Measurements from ENCODE around the gene ESM1.
"Not testable (repeated sequence)": the region's sequence is repeated elsewhere in the genome, so short reads cannot be mapped to it uniquely, and the experiment has no call there.

Gene ESM1

DNA sequence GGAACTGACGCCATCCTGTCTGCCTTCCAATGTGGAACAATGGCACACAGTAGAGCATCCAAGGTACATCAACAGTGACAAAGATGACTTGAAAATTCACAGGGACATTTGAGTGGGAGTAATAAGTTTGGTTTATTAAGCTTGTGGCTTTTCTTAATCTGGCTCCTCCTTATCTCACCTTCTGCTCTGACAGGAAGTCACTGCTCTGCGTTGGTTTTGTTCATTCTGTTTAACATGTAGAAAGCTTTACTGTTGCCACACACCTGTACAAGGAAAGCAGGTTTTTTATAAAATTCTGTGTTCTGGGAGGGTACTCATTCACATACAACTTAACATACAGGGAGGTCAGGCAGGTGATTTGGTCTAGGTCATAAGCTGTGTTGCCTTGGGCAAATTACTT is 37.1 kb upstream of the ESM1 start:
- peak overlapping the region; percentile 51 for H3K4me2 ChIP-seq (ENCODE audit: low read depth, low read length, poor library complexity, severe bottlenecking)
- H3K4me3 ChIP-seq (ENCODE audit: low read length, poor library complexity, severe bottlenecking) = no peak overlapping the region

DNA sequence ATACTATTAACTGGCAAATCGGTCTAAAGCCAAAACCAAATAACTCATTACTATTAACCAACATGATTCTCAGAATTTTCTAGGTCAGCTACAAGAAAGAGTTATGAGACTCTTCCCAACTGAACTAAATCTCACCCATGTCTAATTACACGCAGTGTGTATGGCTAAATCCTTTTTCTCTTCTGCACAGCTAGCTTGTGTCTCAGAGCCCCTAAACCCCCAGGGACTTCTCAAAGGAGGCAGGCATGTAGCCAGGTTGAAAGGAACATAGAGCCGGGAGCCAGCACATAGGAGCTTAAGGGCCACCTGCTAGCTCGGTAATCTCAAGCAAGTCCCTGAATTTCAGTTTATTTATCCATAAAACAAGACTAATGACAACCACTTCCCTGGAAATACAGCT is 36.4 kb upstream of the ESM1 start:
- Histone ChIP-seq H3K4me1 (ENCODE audit: insufficient read depth, low read length, poor library complexity, severe bottlenecking) (peaks cover 22% of the 10 kb centered on the region), H3K79me2 (ENCODE audit: insufficient read depth, low read length) (no peaks in the 10 kb centered on the region), H3K27me3 (ENCODE audit: insufficient read depth, low read length, poor library complexity, severe bottlenecking) (no peaks in the 10 kb centered on the region), H3K9me2 (replicated peaks; ENCODE audit: low read depth, low read length) (no peaks in the 10 kb centered on the region), H3K9me3 (ENCODE audit: insufficient read depth, low read depth, low read length) (no peaks in the 10 kb centered on the region), H4K20me1 (ENCODE audit: insufficient read depth, low read length, poor library complexity, severe bottlenecking) (no peaks in the 10 kb centered on the region), H3K9ac (ENCODE audit: low read depth, low read length, poor library complexity, severe bottlenecking) (no peak overlapping the region), H3K4me2 (ENCODE audit: low read depth, low read length, poor library complexity, severe bottlenecking) (peak overlapping the region; percentile 51), H3K36me3 (ENCODE audit: insufficient read depth, low read length) (no peaks in the 10 kb centered on the region), H2AFZ (ENCODE audit: low read length) (no peak overlapping the region), H3K4me3 (ENCODE audit: low read length, poor library complexity, severe bottlenecking) (no peak overlapping the region), H3F3A (ENCODE audit: low read depth) (no peaks in the 10 kb centered on the region)
- TF ChIP-seq, protein P1, sequence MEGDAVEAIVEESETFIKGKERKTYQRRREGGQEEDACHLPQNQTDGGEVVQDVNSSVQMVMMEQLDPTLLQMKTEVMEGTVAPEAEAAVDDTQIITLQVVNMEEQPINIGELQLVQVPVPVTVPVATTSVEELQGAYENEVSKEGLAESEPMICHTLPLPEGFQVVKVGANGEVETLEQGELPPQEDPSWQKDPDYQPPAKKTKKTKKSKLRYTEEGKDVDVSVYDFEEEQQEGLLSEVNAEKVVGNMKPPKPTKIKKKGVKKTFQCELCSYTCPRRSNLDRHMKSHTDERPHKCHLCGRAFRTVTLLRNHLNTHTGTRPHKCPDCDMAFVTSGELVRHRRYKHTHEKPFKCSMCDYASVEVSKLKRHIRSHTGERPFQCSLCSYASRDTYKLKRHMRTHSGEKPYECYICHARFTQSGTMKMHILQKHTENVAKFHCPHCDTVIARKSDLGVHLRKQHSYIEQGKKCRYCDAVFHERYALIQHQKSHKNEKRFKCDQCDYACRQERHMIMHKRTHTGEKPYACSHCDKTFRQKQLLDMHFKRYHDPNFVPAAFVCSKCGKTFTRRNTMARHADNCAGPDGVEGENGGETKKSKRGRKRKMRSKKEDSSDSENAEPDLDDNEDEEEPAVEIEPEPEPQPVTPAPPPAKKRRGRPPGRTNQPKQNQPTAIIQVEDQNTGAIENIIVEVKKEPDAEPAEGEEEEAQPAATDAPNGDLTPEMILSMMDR (conservative IDR thresholded peaks at IDR 0.05; ENCODE audit: low read length) = no peak
- no peak for TF ChIP-seq EZH2phosphoT487 (IDR thresholded peaks at IDR 0.05; ENCODE audit: borderline replicate concordance)

More for the DNA sequence above, 37.1 kb upstream of the ESM1 start:
- no peak overlapping the region for H3K9ac ChIP-seq (ENCODE audit: low read depth, low read length, poor library complexity, severe bottlenecking)
- no peaks in the 10 kb centered on the region for H3K9me3 ChIP-seq (ENCODE audit: insufficient read depth, low read depth, low read length)
- no peaks in the 10 kb centered on the region for H3F3A ChIP-seq (ENCODE audit: low read depth)
- no peaks in the 10 kb centered on the region for H3K27me3 ChIP-seq (ENCODE audit: insufficient read depth, low read length, poor library complexity, severe bottlenecking)
- H3K36me3 ChIP-seq (ENCODE audit: insufficient read depth, low read length) = no peaks in the 10 kb centered on the region
- H4K20me1 ChIP-seq (ENCODE audit: insufficient read depth, low read length, poor library complexity, severe bottlenecking) = no peaks in the 10 kb centered on the region
- H3K9me2 ChIP-seq (replicated peaks; ENCODE audit: low read depth, low read length) = no peaks in the 10 kb centered on the region
- no peak for TF ChIP-seq EZH2phosphoT487 (IDR thresholded peaks at IDR 0.05; ENCODE audit: borderline replicate concordance)
- TF ChIP-seq, protein P1 (conservative IDR thresholded peaks at IDR 0.05; ENCODE audit: low read length) = no peak
- H3K4me1 ChIP-seq (ENCODE audit: insufficient read depth, low read length, poor library complexity, severe bottlenecking) = peaks cover 28% of the 10 kb centered on the region
- no peak overlapping the region for H2AFZ ChIP-seq (ENCODE audit: low read length)
- H3K79me2 ChIP-seq (ENCODE audit: insufficient read depth, low read length) = no peaks in the 10 kb centered on the region

DNA sequence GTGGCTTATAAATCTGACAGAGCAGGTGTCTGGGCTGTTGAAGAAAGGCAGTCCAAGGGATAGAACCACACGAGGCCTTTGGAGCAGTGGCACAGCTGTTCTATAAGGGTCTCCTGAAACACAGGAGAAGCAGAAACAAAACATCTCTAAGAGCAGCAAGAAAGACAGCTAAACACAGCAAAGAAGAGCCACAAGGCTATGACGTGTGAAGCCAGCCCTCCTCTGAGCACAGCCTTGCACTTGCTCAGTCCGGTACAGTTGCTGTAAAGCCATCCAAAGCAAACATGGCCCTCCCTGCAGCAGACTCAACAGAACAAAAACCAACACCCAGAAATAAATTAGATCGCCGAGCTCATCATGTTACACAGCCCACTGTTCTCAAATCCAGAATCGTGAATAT is 36.0 kb upstream of the ESM1 start:
- Histone ChIP-seq H3F3A (ENCODE audit: low read depth) (no peaks in the 10 kb centered on the region), H3K27me3 (ENCODE audit: insufficient read depth, low read length, poor library complexity, severe bottlenecking) (no peaks in the 10 kb centered on the region), H3K4me2 (ENCODE audit: low read depth, low read length, poor library complexity, severe bottlenecking) (no peak overlapping the region), H3K9me2 (replicated peaks; ENCODE audit: low read depth, low read length) (no peaks in the 10 kb centered on the region), H3K4me1 (ENCODE audit: insufficient read depth, low read length, poor library complexity, severe bottlenecking) (peaks cover 20% of the 10 kb centered on the region), H2AFZ (ENCODE audit: low read length) (no peak overlapping the region), H3K79me2 (ENCODE audit: insufficient read depth, low read length) (no peaks in the 10 kb centered on the region), H3K4me3 (ENCODE audit: low read length, poor library complexity, severe bottlenecking) (no peak overlapping the region), H3K9ac (ENCODE audit: low read depth, low read length, poor library complexity, severe bottlenecking) (no peak overlapping the region), H4K20me1 (ENCODE audit: insufficient read depth, low read length, poor library complexity, severe bottlenecking) (no peaks in the 10 kb centered on the region), H3K9me3 (ENCODE audit: insufficient read depth, low read depth, low read length) (no peaks in the 10 kb centered on the region), H3K36me3 (ENCODE audit: insufficient read depth, low read length) (no peaks in the 10 kb centered on the region)
- TF ChIP-seq, protein P1 (conservative IDR thresholded peaks at IDR 0.05; ENCODE audit: low read length) = no peak
- TF ChIP-seq EZH2phosphoT487 (IDR thresholded peaks at IDR 0.05; ENCODE audit: borderline replicate concordance) = no peak

DNA sequence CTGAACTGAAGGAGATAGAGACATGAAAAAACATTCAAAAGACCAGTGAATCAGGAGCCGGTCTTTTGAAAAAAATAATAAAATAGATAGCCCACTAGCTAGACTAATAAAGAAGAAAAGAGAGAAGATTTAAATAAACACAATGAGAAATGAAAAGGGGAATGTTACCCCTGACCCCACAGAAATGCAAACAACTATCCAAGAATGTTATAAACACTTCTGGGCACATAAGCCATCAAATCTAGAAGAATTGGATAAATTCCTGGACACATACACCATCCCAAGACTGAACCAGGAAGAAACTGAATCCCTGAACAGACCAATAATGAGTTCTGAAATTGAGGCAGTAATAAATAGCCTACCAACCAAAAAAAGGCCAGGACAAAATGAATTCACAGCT is 24.8 kb upstream of the ESM1 start:
- H3K4me3 ChIP-seq (ENCODE audit: low read length, poor library complexity, severe bottlenecking); H3F3A ChIP-seq (ENCODE audit: low read depth); H3K9me3 ChIP-seq (ENCODE audit: insufficient read depth, low read depth, low read length); H3K4me1 ChIP-seq (ENCODE audit: insufficient read depth, low read length, poor library complexity, severe bottlenecking); H3K27me3 ChIP-seq (ENCODE audit: insufficient read depth, low read length, poor library complexity, severe bottlenecking); H3K9me2 ChIP-seq (replicated peaks; ENCODE audit: low read depth, low read length); H3K9ac ChIP-seq (ENCODE audit: low read depth, low read length, poor library complexity, severe bottlenecking); H3K4me2 ChIP-seq (ENCODE audit: low read depth, low read length, poor library complexity, severe bottlenecking); H4K20me1 ChIP-seq (ENCODE audit: insufficient read depth, low read length, poor library complexity, severe bottlenecking); H3K36me3 ChIP-seq (ENCODE audit: insufficient read depth, low read length); H2AFZ ChIP-seq (ENCODE audit: low read length); H3K79me2 ChIP-seq (ENCODE audit: insufficient read depth, low read length): not testable (repeated sequence)

Measured in Loucy (cell line).